ENCODE results near the gene GGA1.

GRCh38 chr22:37625737-37626136 is 17.1 kb downstream of the GGA1 start:
- no peak for TF ChIP-seq CTCF (IDR thresholded peaks at IDR 0.05; ENCODE audit: borderline replicate concordance, extremely low read depth, low read length, poor library complexity, severe bottlenecking)
- TF ChIP-seq EZH2 (IDR thresholded peaks at IDR 0.05; ENCODE audit: borderline replicate concordance, low read depth, low read length, severe bottlenecking) = no peak

Measured in DND-41 (cell line).